ENCODE results near the gene CT47C1.
A peak's percentile ranks its signal among the peaks of the same experiment; 100 is the strongest.

The CT47C1 gene

GRCh38 chrX:119073911-119074310, 1.1 kb downstream of the CT47C1 start:
- no peak for DNase-seq (ENCODE audit: low read depth in 2 of 2)

DNA sequence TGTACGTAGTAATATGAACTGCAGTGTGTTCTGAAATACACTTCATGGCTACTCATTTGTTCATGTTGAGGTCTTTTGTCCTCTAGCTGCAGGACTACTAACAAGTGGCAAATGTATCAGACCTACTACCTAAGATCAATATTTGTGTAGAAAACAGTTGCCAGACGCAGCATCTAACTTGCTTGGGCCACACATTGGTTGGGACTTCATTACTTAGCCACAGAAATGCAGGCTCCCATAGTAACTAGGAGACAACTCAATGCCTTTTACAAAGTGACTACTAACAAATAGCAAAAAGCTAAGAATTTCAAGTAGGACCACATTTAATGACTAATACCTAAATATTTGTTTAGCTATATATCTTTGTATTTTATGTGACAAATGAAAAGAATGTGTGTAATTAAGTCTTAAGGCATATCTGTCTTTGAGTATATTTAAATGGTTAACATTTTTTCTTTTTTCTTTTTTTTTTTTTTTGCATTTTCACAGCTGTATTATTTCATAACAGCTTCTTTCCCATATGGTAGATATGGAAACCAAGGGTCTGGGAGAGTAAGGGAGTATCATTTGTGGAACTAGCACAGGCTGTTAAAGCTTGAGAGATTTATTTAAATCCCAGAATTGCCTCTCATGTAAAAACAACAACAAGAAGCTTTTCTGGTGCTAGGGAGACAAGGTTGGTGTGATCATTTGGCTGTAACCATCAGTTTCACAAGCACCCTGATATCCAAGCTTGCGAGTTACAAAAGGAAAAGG, 2.7 kb downstream of the CT47C1 start:
- DNase-seq (ENCODE audit: low read depth in 2 of 2): no peak

- DNase-seq (ENCODE audit: low read depth in 2 of 2): no peak
Measured at GRCh38 chrX:119082278-119082677, 9.5 kb downstream of the CT47C1 start.

DNA sequence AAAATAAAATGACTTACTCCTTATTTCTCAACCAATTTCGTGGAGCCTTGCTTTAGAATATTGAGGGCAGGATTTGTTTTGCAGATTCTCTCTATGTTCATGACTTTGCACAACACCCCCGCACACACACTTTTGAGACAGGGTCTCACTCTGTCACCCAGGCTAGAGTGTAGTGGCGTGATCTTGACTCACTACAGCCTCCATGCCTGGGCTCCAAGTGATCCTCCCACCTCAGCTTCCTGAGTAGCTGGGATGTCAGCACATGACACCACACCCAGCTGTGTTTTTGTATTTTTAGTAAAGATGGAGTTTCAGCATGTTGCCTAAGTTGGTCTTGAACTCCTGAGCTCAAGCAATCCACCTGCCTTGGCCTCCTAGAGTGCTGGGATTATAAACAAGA, 12.0 kb downstream of the CT47C1 start:
- DNase-seq (ENCODE audit: low read depth in 2 of 2): no peak

- DNase-seq (ENCODE audit: low read depth in 2 of 2): no peak
Measured at GRCh38 chrX:119087121-119087520, 14.3 kb downstream of the CT47C1 start.

DNA sequence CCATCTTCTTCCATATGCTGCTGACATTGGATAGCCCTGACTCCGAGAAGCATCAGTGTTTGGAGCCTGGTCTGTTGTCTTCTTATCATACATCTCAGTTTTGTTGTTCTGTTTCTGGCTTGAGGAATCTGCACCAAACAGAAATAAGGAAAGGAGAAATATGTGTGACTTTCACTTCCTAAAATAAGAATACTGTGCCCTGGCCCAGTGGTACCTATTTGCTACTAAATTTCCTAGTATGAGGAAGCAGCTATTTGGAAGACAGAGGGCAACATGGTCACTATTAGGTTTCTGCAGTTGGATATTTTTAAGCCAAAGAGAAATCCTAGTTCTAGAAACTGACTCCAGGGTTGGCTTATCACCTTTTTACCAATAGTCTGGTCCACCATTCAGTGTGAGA, 16.8 kb downstream of the CT47C1 start:
- DNase-seq (ENCODE audit: low read depth in 2 of 2): no peak

- no peak for DNase-seq (ENCODE audit: low read depth in 2 of 2)
Measured at GRCh38 chrX:119090627-119091026, 17.8 kb downstream of the CT47C1 start.

DNA sequence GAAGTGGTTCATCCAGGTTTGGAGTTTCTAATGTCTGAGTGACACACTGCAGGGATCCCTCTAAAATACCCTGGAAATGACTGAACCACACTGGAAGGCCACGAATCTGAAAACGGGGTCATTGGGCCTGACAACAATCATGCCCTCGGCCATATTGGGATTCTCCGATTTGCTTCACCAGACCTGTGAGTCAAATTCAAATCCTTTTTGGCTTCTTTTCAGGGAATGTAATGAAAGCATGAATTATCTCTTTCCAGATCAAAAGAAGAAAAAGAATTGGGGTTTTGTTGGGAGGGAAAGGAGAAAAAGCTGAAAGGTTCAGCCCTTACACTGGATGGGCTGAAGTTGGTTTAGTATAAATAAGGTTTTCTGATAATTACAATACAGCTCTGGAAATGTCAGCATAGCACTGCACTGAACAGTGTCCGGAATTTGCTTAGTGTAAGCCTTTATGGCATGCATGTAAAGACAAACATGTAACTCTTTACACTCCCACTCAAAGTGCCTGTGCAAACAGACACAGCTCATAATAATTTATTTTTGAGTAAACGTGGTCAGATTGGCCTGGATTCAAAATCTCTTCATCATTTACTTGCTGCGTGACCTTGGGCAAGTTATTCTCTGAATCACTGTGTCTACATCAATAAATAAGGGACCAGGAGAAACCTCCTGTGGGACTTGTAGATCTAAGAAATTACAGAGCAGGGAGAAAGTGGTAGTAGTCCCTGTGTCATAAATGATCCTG, 21.4 kb downstream of the CT47C1 start:
- no peak for DNase-seq (ENCODE audit: low read depth in 2 of 2)

DNA sequence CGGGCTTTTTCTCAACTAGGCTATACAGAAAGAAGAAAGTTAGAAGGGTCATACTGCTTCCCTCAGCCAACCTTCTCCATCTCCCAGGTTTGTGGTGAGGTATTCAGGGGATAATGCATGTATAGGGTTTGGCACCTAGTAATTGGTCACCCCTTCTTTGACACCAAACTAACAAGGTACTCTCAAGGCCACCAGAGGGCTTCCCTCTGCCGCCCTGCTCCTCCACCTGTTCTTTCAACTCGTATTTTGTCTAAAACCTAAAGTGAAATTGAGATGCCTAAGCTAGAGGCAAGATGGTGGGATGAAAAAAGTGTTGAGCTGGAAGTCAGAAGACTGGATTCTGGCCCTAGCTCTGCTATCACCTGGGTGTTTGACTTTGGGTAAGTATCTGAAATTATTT, 22.0 kb downstream of the CT47C1 start:
- DNase-seq (ENCODE audit: low read depth in 2 of 2): no peak

DNA sequence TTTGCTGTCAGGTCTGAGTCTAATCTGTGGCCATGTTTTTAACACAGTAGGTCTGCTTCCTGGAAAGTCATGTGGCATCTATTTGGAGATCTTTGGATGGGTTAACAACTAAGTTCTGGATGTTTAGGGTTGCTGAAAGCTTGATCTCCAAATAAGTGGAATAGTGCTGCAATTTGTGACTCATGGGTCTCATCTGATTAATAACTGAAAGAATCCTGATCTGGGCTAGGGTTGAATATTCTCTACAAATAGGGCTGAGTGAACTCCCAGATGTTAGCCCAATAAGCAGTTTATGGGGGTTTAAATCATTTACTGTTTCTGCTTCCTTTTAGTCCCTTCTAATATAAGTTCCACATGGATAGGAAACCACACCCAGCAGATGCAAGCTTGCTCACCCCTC, 23.1 kb downstream of the CT47C1 start:
- DNase-seq (ENCODE audit: low read depth in 2 of 2): no peak

GRCh38 chrX:119101168-119101567, 28.4 kb downstream of the CT47C1 start:
- DNase-seq (ENCODE audit: low read depth in 2 of 2): no peak

DNA sequence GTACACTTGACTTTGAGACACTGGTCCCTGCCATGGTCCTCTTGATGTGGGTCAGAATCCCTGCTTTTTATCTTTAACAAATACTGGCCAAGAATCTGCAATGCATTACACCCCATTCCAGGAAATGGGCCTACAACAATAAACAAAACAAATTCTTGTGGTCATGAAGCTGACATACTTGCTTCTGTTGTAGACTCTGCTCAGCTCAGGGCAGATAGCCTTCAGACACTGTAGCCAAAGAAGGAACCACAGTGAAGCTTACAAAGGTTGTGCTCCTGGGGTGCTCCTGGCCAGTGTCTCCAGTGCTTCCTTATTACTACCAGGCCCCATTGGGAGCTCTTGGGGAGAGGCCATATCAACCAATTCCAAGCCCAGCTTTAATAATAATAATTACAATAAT, 33.0 kb downstream of the CT47C1 start:
- DNase-seq (ENCODE audit: low read depth in 2 of 2): no peak

DNA sequence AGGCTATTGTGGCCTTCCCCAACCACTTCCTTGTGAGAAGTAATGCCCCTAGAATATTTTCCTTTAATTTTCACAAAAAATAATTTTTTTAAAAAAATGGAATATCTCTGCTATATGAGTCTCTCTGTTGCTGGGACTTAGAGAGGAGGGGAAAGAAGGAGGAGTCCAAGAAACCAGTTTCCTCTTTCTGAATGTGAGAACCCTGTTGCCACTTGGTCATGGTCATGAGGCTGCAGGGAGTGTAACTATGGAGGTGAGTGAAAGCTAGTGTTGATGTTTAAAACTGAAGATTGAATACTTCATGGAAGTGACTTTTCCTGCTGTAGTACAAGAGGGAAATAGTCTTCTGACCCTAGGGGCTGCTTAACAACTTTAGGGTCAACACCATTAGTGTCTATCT, 34.4 kb downstream of the CT47C1 start:
- no peak for DNase-seq (ENCODE audit: low read depth in 2 of 2)

DNA sequence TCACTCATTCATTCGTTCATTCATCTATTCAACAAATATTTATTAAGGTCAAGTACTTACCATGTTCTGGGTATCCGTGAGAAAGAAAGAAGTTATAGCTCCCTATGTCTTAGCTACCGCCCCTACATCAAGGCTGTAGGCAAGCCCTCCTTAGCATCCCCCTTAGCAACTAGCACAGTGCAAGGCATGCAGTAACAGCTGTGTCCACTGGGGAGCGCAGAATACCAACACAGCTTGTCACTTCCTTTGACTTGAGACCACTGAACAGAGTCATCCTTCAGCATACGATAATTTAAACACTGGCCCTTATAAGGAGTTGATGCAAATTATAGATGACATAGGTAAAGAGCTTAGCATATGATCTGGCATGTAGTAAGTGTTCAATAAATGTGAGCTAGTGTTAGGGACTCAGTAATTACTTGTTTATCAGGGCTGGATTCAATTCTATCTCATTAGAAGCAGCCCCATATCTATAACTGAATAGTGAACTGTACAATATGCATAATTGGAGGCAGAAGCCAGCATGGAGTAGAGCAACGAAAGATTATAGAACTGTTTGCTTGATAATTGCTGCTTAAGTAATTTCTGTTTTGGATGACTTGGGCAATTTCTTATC, 46.1 kb downstream of the CT47C1 start:
- DNase-seq (ENCODE audit: low read depth in 2 of 2): peak; percentile 0 to 31

GRCh38 chrX:119121341-119121740, 48.5 kb downstream of the CT47C1 start:
- DNase-seq (ENCODE audit: low read depth in 2 of 2): no peak

Measured in stimulated activated CD4-positive, alpha-beta T cell treated with anti-CD3 and anti-CD28 coated beads, Interleukin-12 subunit alpha, Interleukin-12 subunit beta, amount 100 ng/mL, for 24 hours (primary cell).